ENCODE results near the gene OCLN.

DNA sequence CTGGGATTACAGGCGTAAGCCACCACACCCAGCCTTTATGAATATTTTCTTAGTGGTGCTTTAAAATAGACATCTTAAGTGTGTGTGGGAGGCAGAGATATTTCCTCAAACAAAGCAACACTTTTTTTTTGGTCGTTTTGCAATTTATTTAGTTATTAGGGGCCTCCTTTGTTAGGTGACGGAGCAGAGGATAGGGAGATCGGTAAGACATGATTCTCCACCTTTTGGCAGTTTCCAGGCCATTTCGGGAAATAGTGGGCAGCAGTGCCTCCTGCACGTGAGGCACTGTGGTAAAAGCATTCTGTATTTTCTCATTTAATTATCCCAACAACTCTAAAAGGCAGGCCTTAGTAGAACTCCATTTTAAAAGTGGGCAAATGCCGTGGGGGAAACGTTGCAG, 1.9 kb downstream of the OCLN start:
- TF ChIP-seq, protein P1, sequence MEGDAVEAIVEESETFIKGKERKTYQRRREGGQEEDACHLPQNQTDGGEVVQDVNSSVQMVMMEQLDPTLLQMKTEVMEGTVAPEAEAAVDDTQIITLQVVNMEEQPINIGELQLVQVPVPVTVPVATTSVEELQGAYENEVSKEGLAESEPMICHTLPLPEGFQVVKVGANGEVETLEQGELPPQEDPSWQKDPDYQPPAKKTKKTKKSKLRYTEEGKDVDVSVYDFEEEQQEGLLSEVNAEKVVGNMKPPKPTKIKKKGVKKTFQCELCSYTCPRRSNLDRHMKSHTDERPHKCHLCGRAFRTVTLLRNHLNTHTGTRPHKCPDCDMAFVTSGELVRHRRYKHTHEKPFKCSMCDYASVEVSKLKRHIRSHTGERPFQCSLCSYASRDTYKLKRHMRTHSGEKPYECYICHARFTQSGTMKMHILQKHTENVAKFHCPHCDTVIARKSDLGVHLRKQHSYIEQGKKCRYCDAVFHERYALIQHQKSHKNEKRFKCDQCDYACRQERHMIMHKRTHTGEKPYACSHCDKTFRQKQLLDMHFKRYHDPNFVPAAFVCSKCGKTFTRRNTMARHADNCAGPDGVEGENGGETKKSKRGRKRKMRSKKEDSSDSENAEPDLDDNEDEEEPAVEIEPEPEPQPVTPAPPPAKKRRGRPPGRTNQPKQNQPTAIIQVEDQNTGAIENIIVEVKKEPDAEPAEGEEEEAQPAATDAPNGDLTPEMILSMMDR (conservative IDR thresholded peaks at IDR 0.05 in 1 of 2, IDR thresholded peaks at IDR 0.05 in 1 of 2; ENCODE audit: extremely low read depth in 1 of 2, insufficient read depth in 1 of 2, low read depth in 1 of 2, low read length in 2 of 2): no peak
- TF ChIP-seq EZH2 (IDR thresholded peaks at IDR 0.05; ENCODE audit: borderline replicate concordance, low read length): no peak
